Subcutaneous adipose tissue (tissue), 4 donors: Measurements from ENCODE around the gene TUBG1. TPM values are rescaled to one million over a fixed set of nuclear protein-coding genes. Genes with fewer than 3 reads are reported as not detected.

Source experiments
- total RNA-seq, 4 donors: library from RNA; depleted of rRNA; stranded (reverse); fragments of >200 nt; gene quantifications; one replicate each; pipeline ENCODE4 v1.1.0, GENCODE V29; 2016
- TF ChIP-seq, protein P1 (sequence below): fragments of 450-650 bp; IDR thresholded peaks from one replicate; pipeline ENCODE4 v1.5.1; 2016; ENCODE audit warnings: low read depth, mild to moderate bottlenecking, control low read depth, antibody characterized with exemption, moderate library complexity

Gene TUBG1
- total RNA-seq, 4 donors from 2014 or later = 16.3 to 35.8 (median 23.5) TPM

- TF ChIP-seq, protein P1, sequence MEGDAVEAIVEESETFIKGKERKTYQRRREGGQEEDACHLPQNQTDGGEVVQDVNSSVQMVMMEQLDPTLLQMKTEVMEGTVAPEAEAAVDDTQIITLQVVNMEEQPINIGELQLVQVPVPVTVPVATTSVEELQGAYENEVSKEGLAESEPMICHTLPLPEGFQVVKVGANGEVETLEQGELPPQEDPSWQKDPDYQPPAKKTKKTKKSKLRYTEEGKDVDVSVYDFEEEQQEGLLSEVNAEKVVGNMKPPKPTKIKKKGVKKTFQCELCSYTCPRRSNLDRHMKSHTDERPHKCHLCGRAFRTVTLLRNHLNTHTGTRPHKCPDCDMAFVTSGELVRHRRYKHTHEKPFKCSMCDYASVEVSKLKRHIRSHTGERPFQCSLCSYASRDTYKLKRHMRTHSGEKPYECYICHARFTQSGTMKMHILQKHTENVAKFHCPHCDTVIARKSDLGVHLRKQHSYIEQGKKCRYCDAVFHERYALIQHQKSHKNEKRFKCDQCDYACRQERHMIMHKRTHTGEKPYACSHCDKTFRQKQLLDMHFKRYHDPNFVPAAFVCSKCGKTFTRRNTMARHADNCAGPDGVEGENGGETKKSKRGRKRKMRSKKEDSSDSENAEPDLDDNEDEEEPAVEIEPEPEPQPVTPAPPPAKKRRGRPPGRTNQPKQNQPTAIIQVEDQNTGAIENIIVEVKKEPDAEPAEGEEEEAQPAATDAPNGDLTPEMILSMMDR = no peak
These were observed 13.8 kb downstream of the TUBG1 start for GRCh38 chr17:42623271-42623670.

- TF ChIP-seq, protein P1 = no peak
These were observed 14.5 kb downstream of the TUBG1 start for GRCh38 chr17:42623732-42624596.

- TF ChIP-seq, protein P1 = no peak
These were observed 20.0 kb downstream of the TUBG1 start for GRCh38 chr17:42629411-42630009.

GRCh38 chr17:42632949-42633444 lies 23.5 kb downstream of the TUBG1 start:
- TF ChIP-seq, protein P1 = no peak

DNA sequence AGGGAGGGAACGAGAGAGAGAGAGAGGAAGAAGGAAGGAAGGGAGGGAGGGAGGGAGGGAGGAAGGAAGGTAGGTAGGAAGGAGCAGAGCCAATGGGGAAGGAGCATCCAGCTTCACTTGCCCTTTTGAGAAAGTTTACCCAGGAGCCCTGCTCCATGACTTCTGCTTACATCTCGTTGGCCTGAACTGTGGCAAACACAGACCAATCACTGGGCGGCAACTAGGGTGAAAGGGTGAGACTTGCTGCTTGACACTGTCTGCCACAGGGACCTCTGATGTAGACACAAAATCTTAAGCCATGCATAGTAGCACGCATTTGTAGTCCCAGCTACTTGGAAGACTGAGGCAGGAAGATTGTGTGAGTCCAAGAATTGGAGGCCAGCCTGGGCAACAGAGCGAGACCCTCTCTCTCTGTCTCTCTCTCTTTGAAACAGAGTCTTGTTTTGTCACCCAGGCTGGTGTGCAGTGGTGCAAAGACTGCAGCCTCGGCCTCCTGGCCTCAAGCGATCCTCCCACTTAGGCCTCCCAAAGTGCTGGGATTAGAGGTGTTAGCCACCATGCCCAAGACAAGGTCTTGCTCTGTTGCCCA lies 30.1 kb downstream of the TUBG1 start:
- TF ChIP-seq, protein P1 = no peak

- TF ChIP-seq, protein P1 = no peak
These were observed 30.6 kb downstream of the TUBG1 start for GRCh38 chr17:42640121-42640520.

- TF ChIP-seq, protein P1 = no peak
These were observed 32.9 kb downstream of the TUBG1 start for GRCh38 chr17:42642336-42642735.
